Hippocampal formation (tissue), 2 donors: ENCODE data around the gene TMEM63C.

Source experiments
- DNase-seq, 2 donors: peaks; one replicate each; lab custom pipeline; 2025; lab: John Stamatoyannopoulos, UW

Gene TMEM63C, protein sequence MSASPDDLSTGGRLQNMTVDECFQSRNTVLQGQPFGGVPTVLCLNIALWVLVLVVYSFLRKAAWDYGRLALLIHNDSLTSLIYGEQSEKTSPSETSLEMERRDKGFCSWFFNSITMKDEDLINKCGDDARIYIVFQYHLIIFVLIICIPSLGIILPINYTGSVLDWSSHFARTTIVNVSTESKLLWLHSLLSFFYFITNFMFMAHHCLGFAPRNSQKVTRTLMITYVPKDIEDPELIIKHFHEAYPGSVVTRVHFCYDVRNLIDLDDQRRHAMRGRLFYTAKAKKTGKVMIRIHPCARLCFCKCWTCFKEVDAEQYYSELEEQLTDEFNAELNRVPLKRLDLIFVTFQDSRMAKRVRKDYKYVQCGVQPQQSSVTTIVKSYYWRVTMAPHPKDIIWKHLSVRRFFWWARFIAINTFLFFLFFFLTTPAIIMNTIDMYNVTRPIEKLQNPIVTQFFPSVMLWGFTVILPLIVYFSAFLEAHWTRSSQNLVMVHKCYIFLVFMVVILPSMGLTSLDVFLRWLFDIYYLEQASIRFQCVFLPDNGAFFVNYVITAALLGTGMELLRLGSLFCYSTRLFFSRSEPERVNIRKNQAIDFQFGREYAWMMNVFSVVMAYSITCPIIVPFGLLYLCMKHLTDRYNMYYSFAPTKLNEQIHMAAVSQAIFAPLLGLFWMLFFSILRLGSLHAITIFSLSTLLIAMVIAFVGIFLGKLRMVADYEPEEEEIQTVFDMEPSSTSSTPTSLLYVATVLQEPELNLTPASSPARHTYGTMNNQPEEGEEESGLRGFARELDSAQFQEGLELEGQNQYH

DNA sequence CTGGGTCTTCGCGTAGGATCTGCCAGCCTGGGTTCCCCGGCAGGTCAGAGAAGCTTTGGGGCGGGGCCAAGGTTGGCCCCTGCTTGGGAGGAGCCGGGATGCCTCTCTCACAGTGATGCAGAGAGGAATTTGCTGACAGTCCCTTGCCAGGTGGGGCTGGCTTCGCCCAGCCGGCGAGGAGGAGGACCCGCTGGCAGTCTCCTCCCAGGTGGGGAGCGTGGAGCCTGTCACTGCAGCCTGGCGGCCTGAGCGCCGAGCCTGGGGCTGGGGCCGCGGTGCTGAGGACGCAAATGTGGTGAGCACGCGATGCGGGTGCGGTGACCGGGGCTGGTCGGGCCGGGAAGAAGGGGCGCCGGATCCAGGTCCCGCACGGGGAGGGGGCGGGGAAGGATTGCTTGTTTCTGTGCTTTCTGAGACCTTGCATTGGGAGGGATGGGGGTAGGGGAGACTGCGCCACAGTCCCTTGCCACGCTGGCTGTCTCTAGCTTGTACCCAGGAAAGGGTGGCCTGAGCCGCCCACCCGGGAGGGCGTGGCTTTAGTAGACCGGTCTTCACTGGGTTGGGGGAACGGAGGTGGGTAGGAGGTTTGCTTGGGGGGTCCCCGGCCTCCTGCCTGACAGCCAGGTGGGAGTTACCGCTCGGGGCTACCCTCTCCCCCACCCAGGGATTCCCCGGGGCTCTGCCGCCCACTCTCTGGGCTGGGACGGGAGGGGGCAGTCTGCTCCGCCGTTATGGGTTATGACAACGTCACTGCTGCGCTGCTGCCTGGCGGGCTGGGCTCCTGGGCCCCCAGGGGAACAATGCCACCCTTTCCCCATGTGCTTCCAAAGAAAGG, at the start of gene TMEM63C:
TSS of gene TMEM63C (plus strand) at position 196 of the 835 bp plus-strand sequence. CDS start 37,016 bp downstream, outside the sequence.
- DNase-seq, result peak; percentile 28 to 48

DNA sequence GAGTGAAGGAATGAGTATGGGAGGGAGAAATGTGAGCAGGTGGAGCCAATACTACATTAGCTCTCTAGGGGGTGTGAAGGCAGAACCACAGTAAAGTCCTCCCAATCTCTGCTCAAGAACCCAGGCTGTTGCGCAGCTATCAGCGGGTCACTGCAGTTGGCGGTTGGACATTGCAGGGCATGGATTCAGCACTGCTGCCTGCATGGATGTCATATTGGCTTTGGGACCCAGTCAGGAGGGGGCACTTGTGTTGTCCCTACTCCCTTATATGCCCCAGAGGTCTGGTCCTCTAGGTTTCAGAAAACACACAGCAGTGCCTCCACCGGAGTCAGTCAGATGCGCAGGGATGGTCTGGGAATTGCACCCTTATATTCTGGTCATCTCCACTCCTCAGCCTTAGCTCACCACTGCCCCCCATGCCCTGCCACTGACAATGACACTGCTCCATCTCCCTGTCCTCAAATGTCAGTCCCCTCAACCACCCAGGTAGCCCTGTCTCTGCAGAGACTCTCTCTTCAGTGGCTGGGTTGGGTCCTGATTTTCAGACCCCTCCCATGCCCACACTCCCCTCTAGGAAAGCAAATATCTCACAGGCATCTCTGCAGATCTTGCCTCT, 49.6 kb upstream of the TMEM63C start:
- no peak for DNase-seq

DNA sequence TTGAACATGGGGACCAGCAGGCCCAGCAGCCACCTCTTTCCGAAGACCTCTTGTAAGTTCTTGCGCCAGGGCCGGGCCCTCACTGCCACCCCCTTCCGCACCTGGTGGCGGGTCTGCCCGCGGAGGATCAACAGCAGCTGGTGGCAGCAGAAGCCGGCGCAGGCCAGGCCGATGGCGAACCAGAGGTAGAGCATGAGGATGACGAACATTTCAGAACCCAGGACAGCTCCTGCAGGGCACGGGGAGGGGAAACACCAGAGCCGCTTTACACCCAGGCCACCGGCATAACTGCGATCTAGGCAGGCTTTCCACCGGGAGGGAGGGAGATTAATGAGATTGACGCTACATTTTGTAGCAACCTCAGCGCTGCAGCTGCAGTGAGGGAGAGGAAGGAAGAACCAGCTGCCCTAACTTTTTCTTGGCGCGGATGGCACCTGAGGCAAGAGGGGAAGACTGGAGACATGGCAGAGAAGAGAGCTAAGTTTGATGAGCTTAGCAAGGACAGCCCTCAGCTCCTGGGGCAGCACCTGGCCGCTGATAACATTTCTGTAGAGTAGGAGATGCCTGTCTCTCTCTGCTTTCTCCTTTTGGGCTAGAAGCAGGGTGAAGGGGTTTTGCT, 47.8 kb upstream of the TMEM63C start:
- DNase-seq, result no peak

DNA sequence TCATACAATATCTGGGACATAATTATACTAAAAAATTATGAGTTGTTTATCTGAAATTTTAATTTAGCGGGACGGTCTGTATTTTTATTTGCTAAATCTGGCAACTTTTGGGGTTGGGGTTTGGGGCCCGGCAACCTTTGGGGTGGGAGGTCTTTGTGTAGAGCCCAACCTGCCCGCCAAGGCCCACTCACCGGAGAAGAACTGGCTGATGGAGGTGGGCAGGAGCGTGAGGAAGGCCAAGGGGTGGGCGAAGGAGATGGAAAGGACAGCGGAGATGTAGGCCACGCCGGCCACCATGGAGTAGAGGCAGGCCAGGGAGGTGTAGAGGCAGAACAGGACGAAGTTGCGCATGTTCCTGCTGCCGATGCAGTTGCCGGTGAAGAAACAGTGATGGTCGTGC, 42.6 kb upstream of the TMEM63C start:
- DNase-seq, result no peak

DNA sequence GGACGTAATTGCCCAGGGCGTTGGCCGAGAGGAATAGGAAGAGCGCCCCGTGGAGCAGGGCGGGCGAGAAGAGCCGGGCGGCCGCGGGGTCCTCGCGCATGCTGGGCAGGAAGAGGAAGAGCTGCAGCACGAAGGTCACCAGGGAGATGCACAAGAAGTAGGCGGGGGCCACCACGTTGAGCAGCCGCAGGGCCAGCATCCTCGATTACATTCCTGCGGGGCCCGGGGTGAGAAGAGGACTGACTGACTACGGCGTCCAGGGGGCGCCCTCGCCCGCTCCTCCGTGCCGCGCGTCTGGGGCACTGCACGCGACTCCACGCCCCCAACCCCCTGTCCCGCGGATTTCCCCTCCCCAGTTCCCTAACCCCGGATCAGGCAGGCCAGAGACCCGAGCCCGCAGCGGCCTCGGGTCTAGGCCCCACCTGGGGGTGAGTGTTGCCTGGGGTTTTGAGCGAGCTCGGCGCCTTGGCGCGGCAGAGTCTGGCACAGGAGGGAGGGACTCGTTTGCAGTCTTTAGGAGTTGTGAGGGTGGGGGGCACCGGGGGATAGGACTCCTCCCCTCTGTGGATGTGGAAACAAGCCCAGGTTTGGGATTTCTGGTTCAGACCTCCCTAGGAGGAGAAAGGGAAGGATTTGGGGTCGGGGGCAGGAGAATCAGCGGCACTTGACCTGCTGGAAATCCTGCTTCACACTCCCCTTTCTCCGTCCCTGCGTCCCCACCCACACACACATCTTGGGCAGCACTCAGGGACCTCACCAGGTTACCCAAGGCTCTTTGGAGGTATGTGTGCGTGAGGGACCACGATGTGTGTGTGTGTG, 41.8 kb upstream of the TMEM63C start:
- peak in 1 of 2 donors; percentile 35 for DNase-seq

DNA sequence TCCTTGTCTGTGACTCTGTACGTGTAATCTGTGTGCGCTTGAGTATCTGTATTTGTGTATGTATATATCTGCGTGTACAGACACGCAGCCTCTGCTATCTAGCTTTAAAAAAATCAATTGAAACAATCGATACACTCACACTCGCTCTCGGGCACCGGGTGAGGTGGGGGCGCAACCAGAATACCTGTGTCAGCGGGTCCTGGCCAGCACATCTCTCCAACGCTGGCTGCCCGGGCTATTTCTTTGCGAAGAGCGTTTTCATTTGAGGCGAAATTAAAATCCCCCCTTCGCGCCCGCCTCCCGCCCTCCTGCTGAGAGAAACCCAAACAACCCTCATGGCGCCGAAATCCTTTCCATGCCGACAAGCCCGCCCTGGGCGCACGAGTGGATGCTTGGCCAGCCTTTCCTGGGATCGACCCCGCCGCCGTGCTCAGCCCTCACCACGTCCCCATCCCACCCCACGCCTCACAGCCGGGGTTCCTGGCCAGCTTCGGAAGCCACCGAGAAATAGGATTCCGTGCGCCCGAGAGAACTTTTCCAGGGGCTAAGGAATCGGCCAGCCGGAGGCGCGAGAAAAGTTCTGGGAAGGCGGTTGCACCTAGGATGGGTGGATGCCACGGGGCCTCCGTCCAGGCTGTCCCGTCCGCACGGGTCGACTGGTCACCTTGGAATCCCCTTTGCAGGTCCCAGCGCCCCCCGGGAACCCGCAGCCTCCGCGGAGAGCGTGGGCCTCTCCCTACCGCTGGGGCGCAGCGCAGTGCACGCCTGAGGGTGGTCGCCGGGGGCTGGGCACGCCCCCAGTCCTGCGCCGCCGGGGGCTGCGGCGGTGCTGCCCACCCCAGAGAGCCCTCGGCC, 41.0 kb upstream of the TMEM63C start:
- DNase-seq, result no peak

DNA sequence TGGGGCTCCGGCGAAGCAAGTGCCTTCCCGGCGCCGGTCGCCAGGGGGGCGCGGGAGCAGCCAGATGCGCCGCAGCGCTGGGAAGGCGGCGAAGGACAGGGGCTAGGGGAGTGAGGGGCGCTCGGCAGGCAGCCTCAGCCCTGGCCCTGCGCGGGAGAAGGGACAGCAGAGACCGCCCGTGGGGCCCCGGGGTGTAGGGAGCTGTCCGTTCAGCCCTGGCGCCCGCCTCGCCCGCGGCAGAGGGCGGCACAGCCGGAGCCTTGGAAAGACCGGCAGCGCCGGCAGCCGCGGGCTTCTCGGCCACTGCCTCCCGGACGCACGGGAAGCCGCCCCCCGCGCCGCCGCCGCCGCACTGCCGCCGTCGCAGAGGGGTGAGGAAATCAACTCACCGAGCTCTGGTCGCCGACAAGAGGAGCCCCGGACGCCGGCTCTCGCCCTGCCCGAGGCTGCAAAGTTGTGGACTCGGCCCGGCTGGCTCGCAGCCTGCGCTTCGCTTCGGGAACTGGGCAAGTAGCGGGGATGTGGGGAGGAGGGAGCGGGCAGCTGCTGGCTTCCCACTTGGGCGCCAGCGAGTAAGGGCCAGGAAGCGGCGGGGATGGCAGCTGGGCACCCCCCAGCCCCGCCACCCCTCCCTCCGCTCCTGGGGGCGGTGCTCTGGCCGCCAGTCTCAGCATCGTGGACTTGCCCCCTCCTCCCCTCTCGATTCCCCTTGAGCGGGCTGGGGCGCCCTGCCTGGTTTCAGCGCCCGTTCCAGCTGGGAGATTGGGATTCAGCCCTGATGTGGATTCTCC, 40.2 kb upstream of the TMEM63C start, which contains the start of gene ZDHHC22:
TSS of gene ZDHHC22 (minus strand) at position 578 of the 791 bp plus-strand sequence. CDS start 2,053 bp downstream, outside the sequence.
- DNase-seq, result peak; percentile 43 to 44

DNA sequence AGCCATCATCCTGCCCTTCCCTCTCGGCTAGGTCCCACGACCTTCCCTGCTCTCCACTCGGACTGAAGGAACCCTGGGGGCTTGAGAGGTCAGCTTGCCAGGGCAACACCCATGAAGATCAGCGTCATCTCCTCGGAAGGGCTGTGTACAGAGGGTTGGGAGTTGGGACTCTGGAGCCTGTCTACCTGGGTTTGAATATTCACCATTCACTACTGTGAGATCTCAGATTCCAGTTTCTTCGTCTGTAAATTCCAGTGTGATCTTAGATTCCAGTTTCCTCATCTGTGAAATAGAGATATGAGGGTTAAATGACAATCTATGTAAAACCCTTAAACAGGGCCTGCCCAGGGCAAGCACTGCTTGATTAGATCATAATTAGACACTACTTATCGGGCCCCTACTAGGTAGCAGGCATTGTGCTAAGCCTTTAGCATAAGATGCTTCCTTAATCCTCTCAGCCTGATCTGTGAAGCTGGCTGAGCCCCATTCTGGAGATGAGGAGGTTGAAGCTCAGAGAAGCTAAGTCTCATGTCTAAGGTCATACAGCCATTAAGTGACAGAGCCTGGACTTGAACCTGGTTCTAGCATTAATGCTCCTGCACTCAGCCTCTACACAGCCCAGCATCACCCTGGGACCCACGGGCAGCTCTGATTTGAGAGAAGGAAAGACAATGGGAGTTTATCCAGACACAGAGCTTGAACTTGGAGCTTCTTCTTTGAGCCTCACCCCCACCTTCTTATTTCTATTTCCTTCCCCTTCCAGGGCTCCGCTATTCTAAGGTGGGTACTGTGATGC, 39.4 kb upstream of the TMEM63C start:
- no peak for DNase-seq

DNA sequence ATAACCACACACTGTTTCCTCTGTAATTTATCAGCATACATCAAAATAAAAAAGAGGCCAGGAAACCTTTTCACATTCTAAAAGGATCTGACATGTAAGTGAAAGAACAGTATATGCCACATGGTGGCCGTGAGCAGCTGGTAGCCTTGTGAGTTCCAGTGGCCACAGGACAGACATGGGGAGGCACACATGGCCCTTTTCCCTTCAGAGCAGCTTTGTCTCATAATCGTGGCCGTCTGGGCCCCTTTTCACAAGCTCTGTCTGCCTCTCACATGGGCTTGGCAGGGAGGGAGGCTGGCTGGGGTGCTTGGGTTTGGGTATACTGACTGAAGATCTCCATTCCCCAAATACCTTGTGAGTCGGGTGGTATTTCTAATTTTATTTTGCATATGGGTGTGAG, 38.5 kb upstream of the TMEM63C start:
- no peak for DNase-seq

DNA sequence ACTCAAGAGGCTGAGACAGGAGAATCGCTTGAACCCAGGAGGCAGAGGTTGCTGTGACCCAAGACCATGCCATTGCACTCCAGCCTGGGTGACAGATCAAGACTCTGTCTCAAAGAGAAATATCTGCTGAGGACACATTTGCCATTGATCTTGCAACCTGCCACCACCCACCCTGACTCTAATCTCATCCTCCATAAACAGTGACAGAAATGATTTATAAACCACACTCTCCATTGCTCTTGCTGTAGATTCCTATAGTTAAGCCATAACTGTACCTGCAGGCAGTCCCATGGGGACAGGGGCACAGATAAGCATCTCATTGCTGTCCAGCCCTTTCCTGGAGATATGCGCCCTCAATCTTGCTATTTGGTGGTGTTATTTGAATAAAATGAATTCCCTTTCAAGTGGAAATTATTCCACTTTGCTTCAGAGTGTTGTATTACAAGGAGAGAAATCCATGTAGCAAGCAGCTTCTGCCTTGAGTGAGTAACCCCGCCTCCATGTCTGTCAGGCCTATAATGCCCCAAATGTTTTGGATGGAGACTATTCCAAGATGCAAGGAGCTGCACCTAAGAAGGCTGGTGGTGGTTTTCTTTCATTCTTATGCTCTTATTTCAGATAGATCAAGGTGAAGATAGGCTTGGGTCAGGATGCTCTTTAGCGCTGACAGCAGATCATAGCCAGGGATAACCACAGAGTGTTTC, 37.0 kb upstream of the TMEM63C start:
- no peak for DNase-seq

DNA sequence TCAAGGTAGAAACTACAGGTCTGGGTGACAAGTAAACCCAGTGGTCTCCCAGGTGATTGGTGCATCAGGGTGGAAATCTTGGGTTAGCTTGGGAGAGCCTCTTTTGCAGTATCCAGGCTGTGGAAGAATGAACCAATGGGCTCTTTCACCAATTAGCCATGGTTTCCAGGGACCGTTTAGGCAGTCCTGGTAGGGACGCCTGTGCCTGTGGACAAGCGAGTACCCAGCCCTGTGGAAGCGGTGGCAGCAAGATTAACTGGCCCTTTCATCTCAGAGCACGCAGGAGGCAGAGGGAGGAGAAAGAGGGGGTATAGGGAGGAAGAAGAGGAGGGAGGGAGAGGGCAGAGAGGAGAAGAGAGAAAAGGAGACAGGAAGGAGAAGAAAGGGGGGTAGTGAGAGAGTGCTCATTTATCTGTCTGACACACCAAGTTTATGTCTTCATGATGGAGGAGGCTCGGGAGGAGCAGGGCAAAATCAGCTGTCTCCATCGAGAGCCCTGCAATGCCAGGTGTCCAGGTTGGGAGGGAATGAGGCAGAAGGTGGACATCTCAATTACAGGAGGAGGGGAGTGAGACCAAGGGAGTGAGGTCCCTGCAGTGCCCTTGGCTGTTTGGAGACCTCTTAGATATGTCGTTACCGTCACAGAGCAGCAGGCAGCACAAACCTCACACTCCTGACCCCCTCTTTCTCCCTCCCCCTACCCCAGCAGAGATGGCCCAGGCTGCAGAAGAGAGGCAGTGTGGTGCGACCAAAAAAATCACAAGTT, 35.4 kb upstream of the TMEM63C start:
- no peak for DNase-seq

DNA sequence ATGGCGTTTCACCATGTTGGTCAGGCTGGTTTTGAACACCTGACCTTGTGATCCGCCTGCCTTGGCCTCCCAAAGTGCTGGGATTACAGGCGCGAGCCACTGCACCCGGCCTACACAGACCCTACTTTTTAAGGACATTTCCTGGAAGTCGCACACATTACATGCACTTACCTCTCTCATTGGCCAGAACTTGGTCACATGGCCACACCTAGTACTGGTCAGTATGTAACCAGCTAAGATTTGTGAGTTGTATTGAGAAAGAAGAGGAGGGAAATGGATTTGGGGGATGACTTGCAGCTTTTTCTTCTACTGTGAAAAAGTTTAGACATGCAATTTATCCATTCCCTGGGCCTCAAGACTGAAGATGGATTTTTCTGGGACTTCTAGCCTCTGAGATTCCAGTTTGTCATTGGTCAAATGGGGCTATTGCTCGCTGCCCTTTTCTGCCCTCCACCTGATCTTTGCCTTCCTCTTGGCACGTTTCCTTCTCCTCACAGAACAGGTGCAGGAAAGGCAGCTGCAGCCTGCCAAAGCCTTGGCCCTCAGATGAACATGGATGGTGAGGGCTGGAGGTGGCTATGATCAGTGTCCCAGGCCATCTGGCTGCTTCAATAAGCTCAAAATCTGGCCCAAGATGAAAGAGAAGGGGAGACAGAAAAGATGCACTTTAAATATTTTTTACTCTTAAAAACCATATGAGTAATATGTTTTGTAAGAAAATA, 32.9 kb upstream of the TMEM63C start:
- no peak for DNase-seq

DNA sequence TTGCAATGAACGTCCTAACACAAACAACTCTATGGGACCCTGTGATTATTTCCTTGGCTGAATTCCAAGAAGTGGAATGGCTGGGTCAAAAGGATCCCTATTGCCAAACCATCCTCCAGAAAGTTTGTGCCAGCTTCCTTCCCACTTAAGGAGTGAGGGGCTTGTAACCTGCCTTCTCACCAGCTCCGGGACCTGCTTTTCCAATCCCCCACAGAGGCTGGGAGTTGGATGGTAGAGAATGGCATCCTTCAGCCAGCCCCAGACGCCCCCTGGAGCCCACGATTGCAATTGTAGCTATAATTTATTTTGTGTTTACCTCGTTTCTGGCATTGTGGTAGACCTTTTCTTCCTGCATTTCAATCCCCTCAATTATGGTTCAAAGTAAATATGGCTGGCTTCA, 30.4 kb upstream of the TMEM63C start:
- DNase-seq, result peak in 1 of 2 donors; percentile 48

DNA sequence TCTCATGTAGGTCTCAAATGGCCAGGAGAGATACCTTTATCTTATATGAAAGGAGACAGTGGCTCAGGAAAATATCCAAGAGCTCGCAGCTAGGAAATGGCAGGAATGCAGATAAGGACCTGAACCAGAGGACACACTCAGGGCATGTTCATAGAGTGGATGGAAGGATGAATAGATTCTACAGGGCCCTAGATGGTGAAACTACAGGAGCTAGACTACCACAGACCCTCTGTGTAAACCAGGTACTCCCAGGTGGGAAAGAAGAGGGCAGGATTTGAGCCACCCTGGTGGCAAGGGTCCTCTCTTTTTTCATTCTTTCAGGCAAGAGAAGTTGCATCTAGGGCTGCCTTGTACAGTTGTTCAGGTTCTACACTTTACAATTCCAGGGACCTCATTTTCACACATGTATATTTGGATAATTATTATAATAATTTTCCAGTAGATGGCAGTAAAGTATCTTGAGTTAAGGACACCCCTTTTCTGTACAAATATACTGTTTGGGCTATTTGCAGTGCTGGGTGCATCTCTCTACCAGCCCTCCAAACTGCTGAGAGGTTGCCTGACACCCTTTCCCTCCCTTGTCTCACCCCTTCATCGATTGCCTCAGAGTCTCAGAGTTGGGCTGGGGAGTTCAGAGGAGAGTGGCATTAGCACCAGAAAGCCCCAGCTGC, 29.5 kb upstream of the TMEM63C start:
- peak in 1 of 2 donors; percentile 67 for DNase-seq

DNA sequence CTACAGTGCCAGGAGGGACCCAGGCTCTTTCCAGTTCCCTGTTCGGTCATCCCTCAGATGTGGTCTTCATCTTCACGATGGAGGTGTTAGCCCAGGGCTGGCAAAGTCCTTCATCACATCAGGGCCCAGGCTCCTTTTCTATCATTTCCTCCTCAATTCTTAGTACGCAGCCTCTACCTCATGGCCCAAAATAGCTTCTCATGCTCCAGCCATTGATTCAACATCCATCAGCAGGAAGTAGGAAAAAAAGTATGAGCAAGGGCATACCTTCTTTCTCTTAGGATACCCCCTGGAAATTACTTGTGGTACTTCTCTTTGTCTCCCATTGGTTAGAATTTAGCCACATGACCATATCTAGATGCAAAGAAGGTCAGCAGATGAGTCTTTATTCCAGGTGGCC, 27.8 kb upstream of the TMEM63C start:
- no peak for DNase-seq
